IPS DF 19.7 (cell line): ENCODE data around the gene CALM1.

Source experiments
- DNase-seq: peaks from one replicate; pipeline ENCODE4 v3.0.0-alpha.2; 2013; ENCODE audit warnings: low read depth, low spot score

CALM1 gene

GRCh38 chr14:90408713-90409112 lies 11.9 kb downstream of the CALM1 start:
- no peak for DNase-seq

GRCh38 chr14:90409209-90409730 lies 12.4 kb downstream of the CALM1 start:
- DNase-seq: no peak

DNA sequence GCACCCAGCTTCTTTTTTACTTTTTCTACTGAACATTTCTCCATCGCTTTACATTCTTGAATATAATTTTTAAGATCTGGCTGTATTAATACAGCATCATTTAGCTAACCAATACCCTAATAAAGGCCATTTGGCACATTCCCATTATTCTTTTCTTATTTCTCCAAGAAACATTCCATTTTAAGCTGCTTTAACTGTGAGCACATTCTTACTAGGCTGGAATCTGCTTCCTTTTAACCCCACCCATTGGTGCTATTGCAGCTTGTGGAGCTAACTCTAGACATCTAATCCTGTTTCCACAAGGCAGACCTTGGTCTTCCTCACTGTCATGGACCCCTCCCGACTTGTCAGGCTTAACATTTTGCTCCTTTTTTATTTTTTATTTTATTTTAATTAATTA lies 15.2 kb downstream of the CALM1 start:
- DNase-seq: no peak

DNA sequence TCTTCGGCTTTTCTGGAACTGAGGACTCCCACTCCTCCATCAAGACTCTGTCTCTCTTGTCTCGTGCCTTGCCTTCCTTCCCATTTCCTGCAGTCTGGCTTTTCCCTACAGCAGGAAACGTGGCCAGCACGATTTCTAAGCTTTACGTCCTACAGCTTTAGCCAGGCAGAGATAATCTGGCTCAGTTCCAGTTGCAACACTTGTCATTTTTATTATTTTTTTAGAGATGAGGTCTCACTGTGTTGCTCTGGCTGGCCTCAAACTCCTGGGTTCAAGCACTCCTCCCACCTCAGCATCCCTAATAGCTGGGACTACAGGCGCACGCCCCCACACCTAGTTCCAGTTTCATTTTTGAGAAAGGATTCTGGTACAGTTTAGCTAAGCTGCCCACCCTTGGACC lies 19.9 kb downstream of the CALM1 start:
- DNase-seq: no peak

GRCh38 chr14:90418053-90418452 lies 21.2 kb downstream of the CALM1 start:
- DNase-seq: no peak

DNA sequence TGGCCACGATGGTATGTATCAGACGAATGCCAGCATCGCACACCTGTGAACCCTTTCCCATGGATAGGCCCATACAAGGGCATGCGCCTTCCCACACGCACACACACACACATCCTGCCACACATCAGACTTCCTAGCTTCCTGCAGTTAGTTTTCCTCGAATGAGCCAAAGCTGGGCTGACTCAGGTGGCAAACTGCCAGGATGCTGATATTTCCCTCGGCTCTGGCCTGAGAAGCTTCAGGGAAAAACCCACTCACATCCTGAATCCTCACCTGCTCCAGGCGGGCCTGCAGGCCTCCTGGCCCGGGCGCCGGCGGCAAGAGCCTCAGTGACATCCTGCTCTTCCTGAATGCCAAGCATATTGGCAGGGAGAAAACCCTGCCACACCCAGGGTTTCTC lies 22.4 kb downstream of the CALM1 start:
- no peak for DNase-seq

- DNase-seq: no peak
Measured at GRCh38 chr14:90421001-90421631, 24.3 kb downstream of the CALM1 start.

DNA sequence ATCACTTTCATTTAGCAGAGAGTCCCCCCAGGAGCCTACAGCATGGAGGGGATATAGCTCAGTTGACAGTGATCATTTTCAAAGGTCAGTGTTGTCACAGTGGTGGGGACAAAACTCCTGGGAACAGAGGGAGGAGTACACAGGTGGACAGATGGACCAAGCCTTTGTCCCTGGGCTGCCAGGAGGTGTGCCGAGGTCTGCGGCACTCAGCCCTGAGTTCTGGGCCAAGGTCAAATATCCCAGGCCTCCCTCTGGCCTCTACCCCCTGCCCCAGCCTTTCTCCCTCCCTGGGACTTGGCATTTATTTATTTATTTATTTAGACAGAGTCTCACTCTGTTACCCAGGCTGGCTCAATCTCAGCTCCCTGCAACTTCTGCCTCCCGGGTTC lies 24.8 kb downstream of the CALM1 start:
- DNase-seq: no peak

- no peak for DNase-seq
Measured at GRCh38 chr14:90423166-90423565, 26.3 kb downstream of the CALM1 start.

DNA sequence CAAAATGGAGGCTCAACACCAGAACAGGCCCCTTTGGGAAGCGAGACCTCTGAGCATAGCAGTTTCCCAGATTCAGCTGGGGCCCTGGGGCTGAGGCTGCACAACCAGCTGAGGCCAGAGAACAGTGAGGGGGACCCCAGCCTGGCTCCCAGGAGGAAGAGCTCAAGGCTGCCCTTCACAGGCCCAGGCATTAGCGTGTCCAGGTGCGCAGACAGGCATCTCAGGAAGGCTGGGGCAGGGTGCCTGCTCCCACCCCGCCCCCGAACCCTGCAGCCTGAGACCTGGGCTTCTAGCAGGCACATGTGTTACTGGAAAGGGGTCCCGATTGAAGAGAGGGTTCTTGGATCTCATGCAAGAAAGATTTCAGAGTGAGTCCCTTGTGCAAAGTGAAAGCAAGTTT lies 27.2 kb downstream of the CALM1 start:
- no peak for DNase-seq

DNA sequence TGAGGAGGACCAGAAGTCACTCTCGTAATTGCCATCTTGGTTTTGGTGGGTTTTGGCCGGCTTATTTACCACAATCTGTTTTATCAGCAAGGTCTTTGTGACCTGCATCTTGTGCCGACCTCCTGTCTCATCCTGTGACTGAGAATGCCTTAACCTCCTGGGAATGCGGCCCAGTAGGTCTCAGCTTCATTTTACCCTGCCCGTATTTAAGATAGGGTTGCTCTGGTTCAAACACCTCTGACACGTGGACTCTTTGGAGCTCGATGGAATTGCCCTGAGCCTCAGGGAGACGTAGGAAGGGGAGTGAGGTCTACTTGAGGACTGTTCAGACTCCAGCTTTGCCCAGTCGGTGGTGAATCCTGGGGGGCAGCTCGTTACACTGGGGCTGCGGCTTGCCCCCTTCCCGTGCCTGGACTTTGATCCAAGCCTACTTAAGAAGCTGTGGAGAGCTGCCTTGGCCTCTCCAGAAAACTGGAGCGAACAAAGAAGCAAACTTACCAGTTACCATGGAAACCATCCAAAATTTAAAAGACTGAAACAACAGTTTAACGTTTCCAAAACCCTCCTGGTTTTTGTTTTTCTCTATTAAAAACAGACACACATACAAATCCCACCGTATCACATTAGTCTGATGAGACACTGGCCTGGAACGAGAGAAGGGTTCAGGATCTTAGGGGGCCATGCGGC lies 28.0 kb downstream of the CALM1 start:
- DNase-seq: no peak

GRCh38 chr14:90425373-90425879 lies 28.6 kb downstream of the CALM1 start:
- DNase-seq: no peak

DNA sequence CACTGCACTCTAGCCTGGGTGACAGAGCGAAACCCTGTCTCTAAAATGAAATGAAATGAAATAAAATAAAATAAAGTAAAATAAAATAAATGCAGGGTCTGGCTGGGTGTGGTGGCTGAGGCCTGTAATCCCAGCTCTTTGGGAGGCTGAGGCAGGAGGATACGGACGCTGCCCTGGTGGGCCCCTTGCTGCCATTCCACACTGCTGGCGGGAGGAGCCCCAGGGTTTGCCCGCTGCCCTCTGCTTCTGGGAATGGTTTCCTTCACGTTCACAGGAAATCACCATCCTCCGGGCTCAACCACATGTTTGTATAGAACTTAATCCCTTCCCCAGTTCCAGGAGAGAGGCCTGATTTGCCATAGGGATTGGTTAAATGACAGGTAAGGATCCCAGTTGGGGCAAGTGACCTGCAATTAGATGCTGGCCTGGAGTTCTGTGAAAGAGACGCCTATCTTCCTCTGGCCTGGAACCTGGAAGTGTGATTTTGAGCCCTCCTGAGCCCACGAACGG lies 29.3 kb downstream of the CALM1 start:
- no peak for DNase-seq

DNA sequence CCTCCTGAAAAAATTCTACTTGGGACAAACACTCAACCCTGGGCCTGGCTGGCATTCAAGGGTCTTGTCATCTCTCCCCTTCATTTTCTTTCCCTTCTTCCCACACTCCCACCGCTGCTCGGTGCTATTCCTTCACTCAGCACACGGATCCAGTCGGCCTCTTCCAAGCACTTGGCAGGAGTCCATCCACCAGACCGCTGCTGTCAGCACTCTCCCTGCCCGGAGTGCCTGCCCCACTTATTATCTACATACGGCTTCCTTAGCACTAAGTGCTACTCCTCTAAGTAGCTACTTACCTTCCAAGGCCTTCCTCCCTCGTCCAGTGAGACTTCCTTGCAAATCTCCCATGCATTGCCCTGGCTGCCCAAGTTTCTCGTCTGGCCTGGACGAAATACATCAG lies 29.8 kb downstream of the CALM1 start:
- no peak for DNase-seq

GRCh38 chr14:90427848-90428426 lies 31.1 kb downstream of the CALM1 start:
- no peak for DNase-seq

GRCh38 chr14:90428676-90429075 lies 31.8 kb downstream of the CALM1 start:
- DNase-seq: no peak

DNA sequence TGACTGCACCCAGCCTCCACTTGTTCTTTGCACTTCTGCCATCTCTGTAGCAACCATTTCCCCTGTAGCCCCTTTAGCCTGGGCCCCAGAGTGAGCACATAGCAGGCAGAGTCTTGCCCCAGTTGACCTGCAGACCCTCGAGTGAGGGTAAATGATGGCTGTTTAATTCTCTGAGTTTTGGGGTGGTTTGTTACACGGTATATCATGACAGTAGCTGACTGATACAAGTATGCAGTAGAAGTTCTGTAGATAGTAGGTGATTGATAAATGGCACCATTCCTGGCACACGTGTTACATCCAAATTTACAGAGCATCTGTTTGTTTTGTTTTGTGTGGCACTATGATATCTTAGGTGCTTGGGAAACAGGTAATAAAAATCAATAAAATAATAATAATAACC lies 32.4 kb downstream of the CALM1 start:
- no peak for DNase-seq

GRCh38 chr14:90429754-90430153 lies 32.9 kb downstream of the CALM1 start:
- no peak for DNase-seq

- DNase-seq: no peak
Measured at GRCh38 chr14:90434370-90435020, 37.7 kb downstream of the CALM1 start.

GRCh38 chr14:90438841-90439240 lies 42.0 kb downstream of the CALM1 start:
- no peak for DNase-seq

DNA sequence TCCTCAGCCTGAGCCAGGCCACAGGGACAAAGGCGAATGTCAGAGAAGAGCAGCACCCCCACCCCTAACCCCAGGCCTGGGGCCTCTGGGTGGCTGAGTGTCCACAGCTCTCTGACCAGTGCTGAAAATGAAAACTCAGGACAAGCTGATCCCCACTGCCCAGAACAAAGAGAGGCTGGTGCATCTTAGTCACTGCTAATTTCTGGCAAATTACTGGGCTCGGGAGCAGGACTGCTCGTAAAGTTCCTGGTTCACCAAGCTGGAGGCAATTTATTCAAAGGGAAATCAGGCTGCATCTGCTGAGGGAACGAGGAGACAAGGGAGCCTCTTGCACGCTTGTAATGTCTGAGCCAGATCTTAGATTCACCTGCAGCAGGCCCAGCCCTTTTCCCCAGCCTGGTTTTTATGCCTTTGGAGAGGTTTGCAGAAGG lies 43.2 kb downstream of the CALM1 start:
- no peak for DNase-seq

GRCh38 chr14:90440592-90440991 lies 43.8 kb downstream of the CALM1 start:
- no peak for DNase-seq
